ENCODE data around the gene BCL2.

The BCL2 gene

DNA sequence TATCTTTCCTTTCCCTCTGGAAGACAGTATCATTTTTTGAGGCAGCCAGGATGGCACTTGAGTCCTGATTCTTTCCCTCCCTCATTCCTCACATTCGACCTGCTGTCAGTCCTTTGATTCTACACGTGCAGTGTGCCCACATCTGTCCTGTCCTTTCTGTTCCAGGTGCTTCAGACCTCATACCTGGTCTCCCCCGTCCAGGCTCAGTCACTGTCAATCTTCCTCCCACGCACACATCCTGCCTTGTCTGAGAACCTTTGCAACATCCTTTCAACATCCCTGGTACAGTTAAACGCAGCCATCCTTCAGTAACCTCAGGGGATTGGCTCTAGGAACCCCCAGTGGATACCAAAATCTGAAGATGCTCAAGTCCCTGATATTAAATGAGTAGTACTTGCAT, 10.1 kb downstream of the BCL2 start:
- no peak for DNase-seq (ENCODE audit: low read depth)

DNA sequence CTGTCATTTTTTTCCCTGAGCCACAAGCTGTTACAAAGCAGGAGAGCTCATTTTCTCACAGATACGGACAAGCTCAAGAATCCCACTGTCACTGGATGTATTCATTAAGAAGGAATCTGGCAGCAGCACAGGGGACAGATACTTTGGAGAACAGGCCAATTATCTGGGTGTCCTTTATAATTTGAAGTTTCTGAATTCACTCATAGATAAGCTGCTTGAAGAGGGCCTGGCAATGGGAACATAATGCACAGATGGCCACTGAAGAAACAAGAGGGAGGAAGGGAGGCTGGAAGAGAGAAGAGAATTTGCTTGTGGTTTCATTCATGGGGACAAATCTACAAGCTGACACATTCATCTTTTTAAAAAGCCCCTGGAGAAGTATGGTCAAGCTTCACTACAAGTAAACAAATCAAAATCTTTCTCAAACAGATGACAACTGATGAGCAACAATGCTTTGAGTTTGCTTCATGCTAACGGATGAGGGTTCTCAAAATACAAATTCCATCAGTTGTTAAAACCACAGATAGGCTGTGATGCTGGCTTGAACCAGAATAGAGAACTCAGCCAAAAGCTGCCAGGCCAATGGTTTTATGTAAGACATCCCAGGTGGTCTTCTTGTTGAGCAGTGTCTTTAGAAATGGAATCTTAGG, 11.9 kb downstream of the BCL2 start:
- DNase-seq (ENCODE audit: low read depth), result no peak

DNA sequence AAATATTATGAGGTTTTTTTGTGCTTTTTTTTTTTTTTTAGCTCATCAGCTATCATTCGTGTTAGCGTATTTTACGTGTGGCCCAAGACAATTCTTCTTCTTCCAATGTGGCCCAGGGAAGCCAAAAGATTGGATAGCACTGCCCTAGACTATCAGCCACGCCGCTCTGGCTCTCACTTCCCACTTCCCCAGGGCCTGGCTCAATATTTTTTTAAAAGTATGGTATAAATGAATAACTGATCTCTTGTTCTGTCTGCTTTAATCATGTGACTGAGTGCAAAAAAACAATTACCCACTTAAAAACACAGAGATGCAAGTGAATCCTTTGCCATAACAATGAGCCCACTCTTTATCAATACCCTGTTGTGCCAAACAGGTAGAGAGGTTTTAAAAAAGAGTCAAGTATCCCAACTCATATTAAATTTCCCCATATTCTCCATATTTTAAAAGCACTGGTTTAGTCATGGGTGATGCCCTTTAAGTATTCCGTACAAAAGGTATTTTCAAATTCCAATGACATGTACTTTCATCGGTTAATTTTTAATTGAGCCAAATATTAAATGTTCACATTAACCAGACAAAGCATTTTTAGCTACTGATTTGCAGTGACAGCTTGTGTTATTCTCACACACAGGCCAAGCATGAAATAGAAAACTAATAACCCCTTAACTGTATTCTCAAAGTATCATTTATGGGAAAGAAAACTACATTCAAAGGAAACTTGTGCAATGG, 12.6 kb downstream of the BCL2 start:
- no peak for DNase-seq (ENCODE audit: low read depth)

DNA sequence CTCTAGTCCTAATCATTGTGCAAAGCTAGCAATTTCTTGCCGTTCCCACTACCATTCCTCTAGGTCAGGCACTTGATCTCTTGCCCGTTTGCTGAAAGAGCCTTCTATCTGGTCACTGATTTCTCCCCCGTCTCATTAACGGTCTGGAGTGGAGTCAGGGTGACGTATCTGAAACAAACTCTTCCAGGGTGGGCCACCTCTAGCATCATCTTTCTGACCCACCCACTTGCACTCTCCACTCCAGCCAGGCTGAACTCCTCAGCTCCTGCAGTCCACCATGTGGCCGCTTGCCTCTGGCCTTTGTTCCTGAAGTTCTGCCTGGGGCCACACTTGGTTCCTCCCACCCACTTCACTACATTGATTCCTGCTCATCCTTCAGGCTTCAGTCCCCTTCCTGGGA, 13.3 kb downstream of the BCL2 start:
- no peak for DNase-seq (ENCODE audit: low read depth)

- no peak for DNase-seq (ENCODE audit: low read depth)
These were observed 16.0 kb downstream of the BCL2 start for GRCh38 chr18:63303547-63303946.

DNA sequence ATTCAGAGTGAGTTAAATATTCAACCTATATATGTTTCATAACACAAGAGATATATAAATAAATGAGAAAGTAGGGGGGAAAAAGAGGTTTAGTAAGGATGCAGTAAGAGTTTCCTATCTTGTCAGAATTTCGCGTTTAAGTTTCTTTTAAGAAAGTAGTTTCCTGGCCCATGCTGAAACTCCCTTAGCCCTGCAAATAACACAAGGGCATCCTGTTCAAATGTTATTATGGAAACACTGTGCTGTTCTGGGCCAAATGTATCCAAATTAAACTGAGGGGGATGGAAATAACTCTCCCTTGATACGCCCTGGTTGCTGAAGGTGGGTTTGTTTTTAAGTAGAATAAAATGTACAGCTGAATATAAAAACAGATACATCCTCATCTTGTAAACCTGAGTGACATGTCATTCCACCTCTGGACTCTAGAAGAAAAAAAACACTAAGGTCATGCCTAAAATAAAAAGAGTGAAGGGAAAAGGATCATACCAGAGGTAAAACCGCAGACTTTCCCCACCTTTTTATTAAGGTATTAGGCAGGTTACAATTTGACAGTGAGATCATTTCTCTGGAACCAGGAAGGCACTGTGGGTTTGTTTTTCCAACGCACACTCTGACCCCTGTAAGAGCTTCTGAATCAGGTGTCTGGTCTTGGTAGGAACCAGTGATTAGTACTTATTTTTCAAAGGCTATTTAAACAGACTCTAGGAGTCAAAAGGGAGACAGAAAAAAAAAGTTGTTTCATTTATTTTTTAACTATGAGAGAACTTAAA, 16.7 kb downstream of the BCL2 start:
- DNase-seq (ENCODE audit: low read depth), result no peak

DNA sequence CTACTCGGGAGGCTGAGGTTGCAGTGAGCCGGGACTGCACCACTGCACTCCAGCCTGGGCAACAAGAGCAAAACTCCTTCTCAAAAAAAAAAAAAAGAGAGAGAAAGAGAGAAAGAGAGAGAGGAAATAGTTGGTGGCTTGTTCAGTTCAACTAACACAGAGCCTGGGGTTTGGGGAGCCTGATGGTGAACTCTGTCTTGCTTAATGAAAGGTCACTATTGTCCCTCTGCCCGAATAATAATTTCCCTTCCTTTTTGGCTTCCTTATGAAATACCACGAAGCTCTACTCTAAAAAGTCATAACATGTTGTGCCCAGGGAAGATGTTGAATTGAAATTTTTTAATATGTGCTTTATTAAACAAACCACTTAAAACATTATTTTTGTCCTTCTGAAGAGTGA, 17.3 kb downstream of the BCL2 start:
- DNase-seq (ENCODE audit: low read depth), result no peak

- DNase-seq (ENCODE audit: low read depth), result no peak
These were observed 18.1 kb downstream of the BCL2 start for GRCh38 chr18:63301434-63301833.

GRCh38 chr18:63299837-63300745, 19.5 kb downstream of the BCL2 start:
- no peak for DNase-seq (ENCODE audit: low read depth)

DNA sequence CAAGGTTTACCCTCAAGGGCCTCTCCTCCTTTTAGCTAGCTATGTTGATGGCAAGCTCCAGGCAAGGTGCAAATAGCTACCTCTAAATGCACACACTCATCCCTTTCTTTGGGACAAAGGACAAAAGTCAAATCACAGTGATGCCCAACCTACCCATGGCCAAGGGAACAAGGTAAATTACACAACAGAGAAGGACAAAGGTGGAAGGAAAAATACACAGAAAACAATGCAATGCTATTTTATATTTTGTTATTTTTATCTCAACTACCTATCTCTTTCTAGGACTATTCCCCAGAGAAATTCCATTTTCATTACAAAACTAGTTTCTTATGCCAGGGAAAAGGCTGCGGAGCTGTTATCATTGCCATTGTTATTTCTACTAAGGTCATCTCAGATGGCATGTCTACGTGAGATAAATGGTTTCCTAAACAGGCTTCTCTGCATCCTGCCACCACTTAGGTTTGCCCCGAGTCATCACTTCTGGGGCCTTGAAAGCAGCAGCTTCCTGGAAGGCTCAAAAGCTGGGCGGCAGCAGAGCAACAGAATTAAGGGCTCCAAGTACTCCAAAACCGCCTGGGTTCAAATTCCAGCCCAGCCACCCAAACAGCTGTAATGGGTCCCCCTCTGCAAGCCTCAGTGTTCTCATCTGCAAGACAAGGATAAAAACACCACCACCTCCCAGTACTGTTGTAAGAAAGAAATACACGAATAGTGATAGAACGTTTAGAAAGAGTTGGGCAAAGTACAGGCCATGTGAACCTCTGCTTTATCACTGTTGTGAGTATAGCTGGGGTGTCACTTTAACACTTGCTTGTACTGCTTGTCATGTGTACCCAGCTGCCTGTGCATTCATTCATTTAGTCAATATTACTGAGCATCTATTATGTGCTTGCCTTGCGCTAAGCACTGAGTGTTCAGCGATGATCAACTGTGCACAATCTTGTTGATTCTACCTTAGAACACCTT, 20.9 kb downstream of the BCL2 start:
- no peak for DNase-seq (ENCODE audit: low read depth)

- DNase-seq (ENCODE audit: low read depth), result no peak
These were observed 21.7 kb downstream of the BCL2 start for GRCh38 chr18:63297687-63298399.

DNA sequence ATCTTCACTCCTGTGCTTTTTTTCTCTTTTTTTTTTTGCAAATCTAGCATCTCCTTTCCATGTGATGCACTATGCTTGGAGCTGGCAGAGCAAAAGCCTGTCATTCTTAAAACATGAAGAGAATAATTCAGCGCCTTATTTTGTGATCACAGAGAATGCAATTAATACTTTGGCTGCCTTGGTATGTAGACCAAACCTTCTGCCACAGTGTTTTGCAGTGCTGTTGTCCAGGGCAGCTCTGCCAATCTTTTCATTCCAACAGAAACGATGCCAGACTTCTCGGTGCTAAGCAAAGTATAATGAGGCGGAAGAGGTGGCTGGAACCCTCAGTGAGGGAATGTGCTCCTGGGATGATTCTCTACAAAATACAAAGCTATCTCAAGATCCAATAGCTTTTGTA, 25.6 kb downstream of the BCL2 start:
- no peak for DNase-seq (ENCODE audit: low read depth)

GRCh38 chr18:63292831-63293683, 26.5 kb downstream of the BCL2 start:
- DNase-seq (ENCODE audit: low read depth), result no peak

DNA sequence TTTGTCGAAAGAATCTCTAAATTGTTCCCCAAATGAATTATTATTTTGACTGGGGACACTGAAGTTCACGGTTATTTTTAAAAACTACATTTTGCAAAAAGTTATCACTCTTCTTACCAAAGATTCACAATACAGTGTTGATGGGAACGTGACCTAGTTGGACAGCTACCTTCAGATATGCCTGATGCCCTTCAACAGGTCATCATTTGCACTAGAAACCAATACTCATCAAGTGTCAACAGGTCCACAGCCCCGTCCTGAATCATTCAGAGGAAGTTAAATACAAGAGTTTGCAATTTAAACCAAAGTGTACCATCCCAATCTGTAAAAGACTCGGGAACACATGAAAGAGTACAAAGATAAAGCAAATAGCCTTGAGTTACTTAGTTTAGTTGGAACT, 28.3 kb downstream of the BCL2 start:
- no peak for DNase-seq (ENCODE audit: low read depth)

DNA sequence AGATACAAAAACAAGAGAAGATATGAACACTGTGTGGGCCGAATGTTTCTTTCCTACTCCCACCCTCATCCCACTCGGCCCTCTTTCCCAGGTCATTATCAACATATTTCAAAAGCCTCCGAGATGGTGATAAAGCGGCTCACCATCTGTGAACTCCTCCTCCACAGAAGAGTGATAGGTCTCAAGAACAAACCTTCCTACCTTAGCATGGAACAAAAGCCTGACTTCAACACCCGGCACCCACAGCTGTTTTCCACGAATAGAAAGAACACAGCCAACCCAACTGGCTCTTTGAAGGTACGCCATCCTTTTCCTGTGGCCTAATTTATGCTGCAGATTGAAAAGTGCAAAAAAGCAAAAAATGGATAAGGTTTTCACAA, 28.8 kb downstream of the BCL2 start:
- DNase-seq (ENCODE audit: low read depth), result no peak

DNA sequence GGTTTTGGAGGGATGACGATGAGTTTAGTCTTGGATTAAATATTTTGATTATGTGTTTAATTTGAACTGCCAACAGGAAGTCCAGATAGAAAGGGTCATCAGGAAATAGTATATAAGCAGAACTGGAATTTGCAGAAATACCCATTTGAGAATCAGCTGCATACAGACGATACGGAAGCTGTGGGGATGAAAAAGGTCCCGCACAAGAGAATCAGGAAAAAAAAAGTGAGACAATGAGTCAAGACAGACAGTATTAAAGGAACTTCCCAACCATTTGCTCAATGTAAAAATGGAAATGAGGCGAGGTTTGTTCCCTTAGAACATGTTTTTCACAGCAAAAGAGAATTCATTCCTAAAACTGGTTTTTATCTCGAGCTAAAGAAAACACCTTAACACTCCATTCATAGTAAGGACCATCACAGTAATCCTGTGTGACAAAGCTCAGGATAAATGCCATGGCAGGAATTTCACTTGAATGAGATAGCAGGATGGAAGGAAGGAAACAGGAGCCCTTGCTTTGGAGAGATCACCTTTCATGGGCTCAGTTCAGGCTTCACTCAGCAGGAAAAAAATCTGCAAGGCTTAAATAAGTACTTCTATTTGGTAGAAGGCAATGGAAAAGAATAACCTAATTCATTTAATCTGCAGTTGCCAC, 29.3 kb downstream of the BCL2 start:
- no peak for DNase-seq (ENCODE audit: low read depth)

DNA sequence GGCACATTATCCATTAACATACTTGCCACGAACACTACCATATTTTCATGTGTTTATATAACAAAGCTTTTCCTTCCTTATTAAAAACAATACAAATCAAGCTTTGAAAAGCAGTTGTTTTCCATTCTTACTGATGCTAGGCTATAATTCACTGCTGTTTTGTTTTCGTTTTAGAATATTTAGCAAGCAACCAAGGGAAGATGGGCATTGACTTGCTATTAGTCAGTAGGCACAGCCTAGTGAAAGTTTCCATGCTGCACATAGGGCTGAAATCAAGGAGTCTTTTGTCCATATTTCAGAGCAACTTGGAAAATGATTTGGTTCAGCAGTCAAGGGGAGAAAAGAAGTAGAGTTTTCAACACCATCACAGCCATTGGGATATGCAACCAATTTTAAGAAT, 31.3 kb downstream of the BCL2 start:
- no peak for DNase-seq (ENCODE audit: low read depth)

GRCh38 chr18:63287691-63288220, 31.8 kb downstream of the BCL2 start:
- no peak for DNase-seq (ENCODE audit: low read depth)

DNA sequence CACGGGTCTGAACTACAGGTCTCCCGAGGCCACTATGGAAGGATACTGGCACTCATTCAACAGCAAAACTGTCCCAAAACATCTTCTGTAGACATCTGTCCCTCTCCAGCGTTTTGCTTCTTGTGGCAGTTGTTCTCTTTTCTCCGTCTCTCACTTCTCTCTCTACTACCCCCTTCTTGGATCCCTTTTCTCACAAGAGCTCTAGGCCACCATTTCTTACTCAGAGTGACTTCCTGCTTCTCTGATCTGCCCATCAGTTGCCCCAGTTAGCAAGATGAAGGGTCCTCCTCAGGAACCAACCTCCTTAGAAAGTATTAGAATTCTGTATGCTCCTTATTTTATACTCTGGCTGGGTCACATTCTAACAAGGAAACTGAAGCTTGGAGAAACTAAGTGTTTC, 32.6 kb downstream of the BCL2 start:
- no peak for DNase-seq (ENCODE audit: low read depth)
